ENCODE results near the gene IGHMBP2. TPM values are rescaled to one million over a fixed set of nuclear protein-coding genes. Genes with fewer than 3 reads are reported as not detected.
"Not testable (repeated sequence)": the region's sequence is repeated elsewhere in the genome, so short reads cannot be mapped to it uniquely, and the experiment has no call there.

Gene IGHMBP2
- total RNA-seq, 2 experiments from 2014 or later, result 21.1 to 24.9 TPM

GRCh38 chr11:68973219-68973618, 69.5 kb downstream of the IGHMBP2 start:
- no peaks in the 10 kb centered on the region for H3K36me3 Mint-ChIP-seq (ENCODE audit: low read depth)
- intact Hi-C loops (cut with micrococcal nuclease), result no loop called here
- H3K27me3 Mint-ChIP-seq, result peaks cover 4% of the 10 kb centered on the region
- H3K27ac Mint-ChIP-seq, result no peak overlapping the region
- ATAC-seq, result no peak
- POLR2A ChIA-PET, result no interaction called here
- no peaks in the 10 kb centered on the region for H3K9me3 Mint-ChIP-seq
- DNase-seq, result no peak
- H3K4me3 Mint-ChIP-seq, result no peak overlapping the region
- no peaks in the 10 kb centered on the region for H3K4me1 Mint-ChIP-seq (ENCODE audit: low read depth)
- CTCF ChIA-PET, result interaction anchor here (1.2 to 2.1 kb wide), 2 partner anchors 17 to 115 kb away, joined by 3 to 9 read pairs; no protein-coding TSS in a partner anchor
- TF ChIP-seq CTCF (IDR thresholded peaks at IDR 0.05), result no peak

- not testable (repeated sequence) for DNase-seq
Measured at GRCh38 chr11:68973706-68974105, 70.0 kb downstream of the IGHMBP2 start.

GRCh38 chr11:68974421-68975194, 70.9 kb downstream of the IGHMBP2 start:
- DNase-seq (peak; percentile 37), ATAC-seq (peak; percentile 94)
- Mint-ChIP-seq H3K4me3 (no peak overlapping the region), H3K27ac (peak overlapping the region; percentile 73), H3K9me3 (no peaks in the 10 kb centered on the region), H3K27me3 (peaks cover 4% of the 10 kb centered on the region), H3K4me1 (ENCODE audit: low read depth) (no peaks in the 10 kb centered on the region), H3K36me3 (ENCODE audit: low read depth) (no peaks in the 10 kb centered on the region)
- CTCF ChIA-PET, result no interaction called here
- no peak for TF ChIP-seq CTCF (IDR thresholded peaks at IDR 0.05)
- POLR2A ChIA-PET, result no interaction called here
- intact Hi-C loops (cut with micrococcal nuclease), result no loop called here

More at GRCh38 chr11:68973706-68974105, 70.0 kb downstream of the IGHMBP2 start:
- ATAC-seq; H3K4me1 Mint-ChIP-seq (ENCODE audit: low read depth); H3K9me3 Mint-ChIP-seq; H3K27me3 Mint-ChIP-seq; intact Hi-C loops (cut with micrococcal nuclease); H3K36me3 Mint-ChIP-seq (ENCODE audit: low read depth); H3K27ac Mint-ChIP-seq; POLR2A ChIA-PET; H3K4me3 Mint-ChIP-seq: not testable (repeated sequence)
- CTCF ChIA-PET, result interaction anchor here (1.2 kb wide), 1 partner anchor 114 kb away, joined by 3 read pairs; no protein-coding TSS in a partner anchor

GRCh38 chr11:68976095-68976494, 72.4 kb downstream of the IGHMBP2 start:
- Mint-ChIP-seq H3K4me3 (no peak overlapping the region), H3K4me1 (ENCODE audit: low read depth) (no peaks in the 10 kb centered on the region), H3K36me3 (ENCODE audit: low read depth) (no peaks in the 10 kb centered on the region), H3K27ac (no peak overlapping the region), H3K27me3 (peaks cover 4% of the 10 kb centered on the region), H3K9me3 (no peaks in the 10 kb centered on the region)
- ATAC-seq (no peak), DNase-seq (no peak)
- TF ChIP-seq CTCF (IDR thresholded peaks at IDR 0.05), result no peak
- intact Hi-C loops (cut with micrococcal nuclease), result no loop called here
- ChIA-PET CTCF (no interaction called here), POLR2A (no interaction called here)

GRCh38 chr11:68976563-68976962, 72.9 kb downstream of the IGHMBP2 start:
- Mint-ChIP-seq H3K9me3 (no peaks in the 10 kb centered on the region), H3K4me3 (no peak overlapping the region), H3K4me1 (ENCODE audit: low read depth) (no peaks in the 10 kb centered on the region), H3K27me3 (peaks cover 4% of the 10 kb centered on the region), H3K36me3 (ENCODE audit: low read depth) (no peaks in the 10 kb centered on the region), H3K27ac (no peak overlapping the region)
- no peak for TF ChIP-seq CTCF (IDR thresholded peaks at IDR 0.05)
- DNase-seq, result no peak
- intact Hi-C loops (cut with micrococcal nuclease), result no loop called here
- ChIA-PET CTCF (no interaction called here), POLR2A (no interaction called here)
- no peak for ATAC-seq
